Right lobe of liver (tissue), 6 donors: ENCODE results near the gene CBX6. TPM values are rescaled to one million over a fixed set of nuclear protein-coding genes. Genes with fewer than 3 reads are reported as not detected.
A peak's percentile ranks its signal among the peaks of the same experiment; 100 is the strongest.

Experiments used
- ATAC-seq, 4 donors: fragments of 200-7000 bp; cut with Tn5 transposase; one replicate each; pipeline ENCODE4 v1.9.1; 2020; ENCODE audit warnings: mild to moderate bottlenecking in 4 of 4, moderate library complexity in 4 of 4
- DNase-seq, 3 donors: peaks; one replicate each; pipeline ENCODE4 v3.0.0-alpha.2; 2020
- H3K27ac ChIP-seq, 3 donors: fragments of 200-600 bp; one replicate each; pipeline ENCODE4 v1.8.0; 2022
- H3K27me3 ChIP-seq, 2 donors: fragments of 200-600 bp; one replicate each; pipeline ENCODE4 v1.8.0; 2022
- H3K36me3 ChIP-seq, 4 donors: fragments of 200-600 bp; sonication (generic) in 1 of 4; one replicate each; pipeline versions ENCODE4 v1.5.1 to v1.8.0; 2017 to 2022; ENCODE audit warnings: control low read depth in 1 of 4
- H3K4me1 ChIP-seq, 4 donors: fragments of 200-600 bp; sonication (generic) in 1 of 4; one replicate each; pipeline versions ENCODE4 v1.5.1 to v1.8.0; 2017 to 2022; ENCODE audit warnings: control low read depth in 1 of 4
- H3K4me3 ChIP-seq, 3 donors: fragments of 200-600 bp; one replicate each; pipeline ENCODE4 v1.8.0; 2022
- H3K9me3 ChIP-seq, 4 donors: fragments of 200-600 bp; sonication (generic) in 1 of 4; one replicate each; pipeline versions ENCODE4 v1.5.1 to v1.8.0; 2017 to 2022; ENCODE audit warnings: control low read depth in 1 of 4
- CTCF ChIP-seq, 4 donors: fragments of 200-600 bp in 3 of 4; fragments of 450-650 bp in 1 of 4; IDR thresholded peaks; one replicate each; pipeline versions ENCODE4 v1.5.1 to v1.8.0; 2016 to 2022; ENCODE audit warnings: antibody characterized with exemption in 4 of 4, mild to moderate bottlenecking in 2 of 4
- POLR2A ChIP-seq: fragments of 450-650 bp; IDR thresholded peaks from one replicate; pipeline ENCODE4 v1.6.1; 2017; ENCODE audit warnings: antibody characterized with exemption, mild to moderate bottlenecking
- WGBS: methylation state at CpG from one replicate; pipeline ENCODE4 v1.1.6; 2018; ENCODE audit warnings: low coverage, low lambda C conversion rate; ENCODE audit not compliant: insufficient coverage; ENCODE audit errors: missing lambda C conversion rate; 5-methylcytosine and 5-hydroxymethylcytosine counted together
- intact Hi-C, 2 donors: fragments of 100-400 bp; cut with DNase I; formaldehyde crosslinking; loops; one replicate each; pipeline versions ENCODE4 v1.11.2 to v1.14.1; 2022
- total RNA-seq, 6 experiments: library from RNA; depleted of rRNA in 2 of 6; stranded (reverse); fragments of >200 nt in 2 of 6; fragmentation: NEBNext Ultra II Directional in 3 of 6; extraction: Animal tissue kit (Norgen Biotek cat#: 25700) in 3 of 6; gene quantifications; one replicate each; pipeline versions ENCODE4 v1.1.0 to v1.2.4, GENCODE V29; 2016 to 2023
- donor health status: DM: no; HTN: yes; CAD: no.
- donor health status: DM: no; HTN: no; CAD: no.
- donor health status: DM: no; HTN: no; CAD: no.
- donor health status: DM: no; HTN: yes; CAD: no.
- donor health status: DM: no; HTN: yes; CAD: no.

The CBX6 gene
- total RNA-seq, 6 experiments from 2014 or later = 7.8 to 22.5 (median 12.1) TPM

- Histone ChIP-seq H3K4me1 (peaks cover 0 to 21% (median 0%) of the 10 kb centered on the region in 4 donors), H3K27me3 (no peaks in the 10 kb centered on the region), H3K4me3 (no peak overlapping the region), H3K27ac (no peak overlapping the region), H3K9me3 (no peaks in the 10 kb centered on the region), H3K36me3 (peaks cover 0 to 6% (median 0%) of the 10 kb centered on the region in 4 donors)
- no peak for ATAC-seq
- intact Hi-C loops = loop anchor here (5.0 to 10.0 kb wide), 3 partner anchors 133 to 265 kb away; no protein-coding TSS in a partner anchor
- TF ChIP-seq POLR2A (no peak), CTCF (IDR thresholded peaks at IDR 0.05) (no peak)
- peak in 1 of 3 donors; percentile 5 for DNase-seq
- 69% methylated on average over 2 of the region's 3 CpGs for WGBS
Observed at GRCh38 chr22:38869663-38870062, 2.4 kb downstream of the CBX6 start.

- ATAC-seq = peak; percentile 30 to 54 (median 51)
- intact Hi-C loops = loop anchor here (5.0 to 10.0 kb wide), 3 partner anchors 133 to 266 kb away; no protein-coding TSS in a partner anchor
- Histone ChIP-seq H3K27ac (no peak overlapping the region), H3K4me1 (peaks cover 0 to 21% (median 0%) of the 10 kb centered on the region in 4 donors), H3K4me3 (no peak overlapping the region), H3K9me3 (no peaks in the 10 kb centered on the region), H3K36me3 (peaks cover 0 to 6% (median 0%) of the 10 kb centered on the region in 4 donors), H3K27me3 (no peaks in the 10 kb centered on the region)
- DNase-seq = peak; percentile 77 to 86 (median 83)
- no peak for TF ChIP-seq POLR2A
- TF ChIP-seq CTCF (IDR thresholded peaks at IDR 0.05) = peak; percentile 68 to 96 (median 92)
- WGBS = 0% methylated on average over 5 of the region's 8 CpGs
Observed at GRCh38 chr22:38868886-38869381, 3.1 kb downstream of the CBX6 start.

GRCh38 chr22:38868286-38868721 is 3.7 kb downstream of the CBX6 start:
- H3K36me3 ChIP-seq = peaks cover 0 to 6% (median 0%) of the 10 kb centered on the region in 4 donors
- no peaks in the 10 kb centered on the region for H3K27me3 ChIP-seq
- no peak overlapping the region for H3K27ac ChIP-seq
- H3K4me3 ChIP-seq = no peak overlapping the region
- TF ChIP-seq CTCF (IDR thresholded peaks at IDR 0.05) = no peak
- no peak for TF ChIP-seq POLR2A
- DNase-seq (peak in 2 of 3 donors; percentile 9 to 37), ATAC-seq (no peak)
- intact Hi-C loops = loop anchor here (5.0 to 10.0 kb wide), 3 partner anchors 134 to 266 kb away; no protein-coding TSS in a partner anchor
- 82% methylated on average over 8 of the region's 8 CpGs for WGBS
- no peaks in the 10 kb centered on the region for H3K9me3 ChIP-seq
- H3K4me1 ChIP-seq = peaks cover 0 to 21% (median 0%) of the 10 kb centered on the region in 4 donors

- Histone ChIP-seq H3K9me3 (no peaks in the 10 kb centered on the region), H3K27ac (no peak overlapping the region), H3K36me3 (peaks cover 0 to 6% (median 0%) of the 10 kb centered on the region in 4 donors), H3K4me3 (no peak overlapping the region), H3K4me1 (peaks cover 0 to 21% (median 0%) of the 10 kb centered on the region in 4 donors), H3K27me3 (no peaks in the 10 kb centered on the region)
- 92% methylated on average over 6 of the region's 18 CpGs for WGBS
- intact Hi-C loops = loop anchor here (5.0 to 10.0 kb wide), 3 partner anchors 135 to 267 kb away; no protein-coding TSS in a partner anchor
- ATAC-seq (no peak), DNase-seq (peak in 2 of 3 donors; percentile 11 to 38)
- TF ChIP-seq POLR2A (no peak), CTCF (IDR thresholded peaks at IDR 0.05) (no peak)
Observed at GRCh38 chr22:38867471-38868285, 4.3 kb downstream of the CBX6 start.
